GM12865 (cell line): ENCODE measurements around the gene ZDHHC5.

Source experiments
- DNase-seq: peaks from one replicate; pipeline ENCODE4 v3.0.0; 2010; ENCODE audit warnings: low read depth
- H3K4me3 ChIP-seq: 2 replicates; pipeline ENCODE4 v1.5.1; 2011; ENCODE audit warnings: mild to moderate bottlenecking, low read depth, low read length, control low read depth
- TF ChIP-seq, protein P1 (sequence below): IDR thresholded peaks from 2 replicates; pipeline ENCODE4 v1.5.1; 2011; ENCODE audit warnings: low read length, control low read depth, low read depth, inconsistent platforms; ENCODE audit not compliant: insufficient read depth; ENCODE audit errors: missing control alignments

Gene ZDHHC5

DNA sequence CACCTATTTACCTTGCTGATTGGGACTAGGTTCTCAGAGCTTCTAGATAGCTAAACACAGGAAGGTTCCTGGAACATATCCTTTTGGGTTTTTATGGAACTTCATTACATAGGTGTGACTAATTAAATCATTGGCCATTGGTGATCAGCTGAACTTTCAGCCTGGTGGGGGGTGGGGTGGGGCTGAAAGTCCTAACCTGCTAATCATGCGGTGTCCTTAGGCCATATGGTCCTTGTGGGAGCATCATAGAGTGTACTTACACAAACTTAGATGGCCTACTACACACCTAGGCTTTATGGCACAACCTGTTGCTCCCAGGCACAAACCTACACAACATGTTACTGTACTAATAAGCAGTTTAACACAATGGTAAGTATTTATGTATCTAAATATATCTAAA, 64.7 kb downstream of the ZDHHC5 start:
- no peak overlapping the region for H3K4me3 ChIP-seq
- TF ChIP-seq, protein P1, sequence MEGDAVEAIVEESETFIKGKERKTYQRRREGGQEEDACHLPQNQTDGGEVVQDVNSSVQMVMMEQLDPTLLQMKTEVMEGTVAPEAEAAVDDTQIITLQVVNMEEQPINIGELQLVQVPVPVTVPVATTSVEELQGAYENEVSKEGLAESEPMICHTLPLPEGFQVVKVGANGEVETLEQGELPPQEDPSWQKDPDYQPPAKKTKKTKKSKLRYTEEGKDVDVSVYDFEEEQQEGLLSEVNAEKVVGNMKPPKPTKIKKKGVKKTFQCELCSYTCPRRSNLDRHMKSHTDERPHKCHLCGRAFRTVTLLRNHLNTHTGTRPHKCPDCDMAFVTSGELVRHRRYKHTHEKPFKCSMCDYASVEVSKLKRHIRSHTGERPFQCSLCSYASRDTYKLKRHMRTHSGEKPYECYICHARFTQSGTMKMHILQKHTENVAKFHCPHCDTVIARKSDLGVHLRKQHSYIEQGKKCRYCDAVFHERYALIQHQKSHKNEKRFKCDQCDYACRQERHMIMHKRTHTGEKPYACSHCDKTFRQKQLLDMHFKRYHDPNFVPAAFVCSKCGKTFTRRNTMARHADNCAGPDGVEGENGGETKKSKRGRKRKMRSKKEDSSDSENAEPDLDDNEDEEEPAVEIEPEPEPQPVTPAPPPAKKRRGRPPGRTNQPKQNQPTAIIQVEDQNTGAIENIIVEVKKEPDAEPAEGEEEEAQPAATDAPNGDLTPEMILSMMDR: no peak
- no peak for DNase-seq

DNA sequence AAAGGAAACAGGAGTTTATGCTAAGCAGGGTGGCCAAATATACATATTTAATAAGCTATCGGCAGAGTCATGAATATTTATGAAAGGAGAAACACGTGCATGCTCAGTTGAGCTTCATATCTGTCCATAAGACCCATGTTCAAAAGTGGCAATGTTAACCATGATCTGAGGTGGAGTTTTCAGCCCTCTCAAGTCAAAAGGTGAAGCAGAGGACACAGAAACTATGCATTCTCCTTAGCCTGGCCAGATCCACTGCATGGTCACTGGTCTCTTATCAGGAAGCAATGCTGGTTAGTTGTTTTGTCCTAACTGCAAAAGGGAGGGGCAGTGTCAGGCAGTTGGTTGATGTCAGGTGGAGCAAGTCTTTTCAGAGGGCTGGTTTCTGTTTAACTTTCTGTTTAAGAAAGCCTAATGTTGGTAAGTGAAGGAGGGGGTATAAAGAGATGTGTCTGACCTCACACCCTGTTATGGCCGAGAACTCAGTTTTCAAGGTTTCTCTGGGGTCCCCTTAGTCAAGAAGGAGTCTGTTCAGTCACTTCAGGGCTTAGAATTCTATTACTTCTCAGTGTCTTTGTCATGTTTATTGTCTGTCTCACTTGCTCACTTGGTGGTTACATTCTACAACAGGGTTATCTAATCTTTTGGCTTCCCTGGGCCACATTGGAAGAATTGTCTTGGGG, 67.8 kb downstream of the ZDHHC5 start:
- no peak overlapping the region for H3K4me3 ChIP-seq
- peak; percentile 50 for DNase-seq
- TF ChIP-seq, protein P1: no peak

DNA sequence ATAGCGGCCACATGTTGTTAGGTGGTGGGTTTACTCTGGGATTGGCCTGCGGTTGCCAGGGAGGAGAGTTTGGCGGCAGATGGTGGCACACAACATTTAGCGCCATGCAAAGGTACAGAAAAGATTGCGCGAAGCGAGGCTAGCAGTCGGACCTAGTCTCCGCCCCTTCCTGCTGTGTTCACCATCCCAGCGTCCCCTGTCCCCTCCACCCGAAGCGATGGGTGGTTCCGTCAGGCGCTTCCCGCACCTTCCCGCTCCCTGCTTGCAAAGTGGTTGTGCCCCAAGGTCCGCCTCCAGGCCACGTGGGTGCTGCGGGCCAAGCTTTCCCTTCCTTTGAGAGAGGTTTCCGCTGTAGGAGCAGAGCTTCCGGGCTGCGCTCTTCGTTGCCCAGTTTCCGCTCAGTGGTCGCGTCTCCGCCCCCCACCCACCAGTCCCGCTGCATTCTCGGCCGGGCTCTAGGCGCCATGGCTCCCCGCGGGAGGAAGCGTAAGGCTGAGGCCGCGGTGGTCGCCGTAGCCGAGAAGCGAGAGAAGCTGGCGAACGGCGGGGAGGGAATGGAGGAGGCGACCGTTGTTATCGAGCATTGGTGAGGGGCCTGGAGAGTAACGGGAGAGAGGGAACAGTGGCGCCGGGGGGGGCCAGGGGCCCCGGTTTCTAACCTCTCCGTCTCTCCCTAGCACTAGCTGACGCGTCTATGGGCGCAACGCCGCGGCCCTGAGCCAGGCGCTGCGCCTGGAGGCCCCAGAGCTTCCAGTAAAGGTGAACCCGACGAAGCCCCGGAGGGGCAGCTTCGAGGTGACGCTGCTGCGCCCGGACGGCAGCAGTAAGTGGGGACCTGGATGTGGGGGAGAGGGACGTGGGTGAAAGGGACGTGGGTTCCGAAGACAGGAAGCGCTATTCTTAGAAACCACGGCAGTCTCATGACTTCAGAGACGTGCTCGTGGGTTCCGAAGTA, 73.5 kb downstream of the ZDHHC5 start, which contains the start of gene SELENOH:
TSS of gene SELENOH (plus strand) at position 360 of the 955 bp plus-strand sequence. CDS start at position 465, 105 bp downstream.
- peak; percentile 99 for DNase-seq
- peak within 1 kb of the TSS; percentile 82 for H3K4me3 ChIP-seq
- TF ChIP-seq, protein P1: no peak

DNA sequence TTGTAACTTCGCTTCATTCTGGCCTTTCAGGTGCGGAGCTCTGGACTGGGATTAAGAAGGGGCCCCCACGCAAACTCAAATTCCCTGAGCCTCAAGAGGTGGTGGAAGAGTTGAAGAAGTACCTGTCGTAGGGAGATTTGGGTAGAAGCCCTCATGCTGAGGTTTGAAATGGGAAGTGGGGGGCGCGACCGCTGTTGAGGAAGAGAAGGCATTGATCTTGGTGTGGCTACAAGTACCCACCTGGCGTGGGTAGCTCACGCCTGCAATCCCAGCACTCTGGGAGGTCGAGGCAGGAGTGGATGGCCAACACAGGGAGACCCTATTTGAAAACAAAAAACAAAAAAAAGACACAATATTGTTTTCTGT, 74.2 kb downstream of the ZDHHC5 start:
- TF ChIP-seq, protein P1: no peak
- peak overlapping the region; percentile 82 for H3K4me3 ChIP-seq
- no peak for DNase-seq

DNA sequence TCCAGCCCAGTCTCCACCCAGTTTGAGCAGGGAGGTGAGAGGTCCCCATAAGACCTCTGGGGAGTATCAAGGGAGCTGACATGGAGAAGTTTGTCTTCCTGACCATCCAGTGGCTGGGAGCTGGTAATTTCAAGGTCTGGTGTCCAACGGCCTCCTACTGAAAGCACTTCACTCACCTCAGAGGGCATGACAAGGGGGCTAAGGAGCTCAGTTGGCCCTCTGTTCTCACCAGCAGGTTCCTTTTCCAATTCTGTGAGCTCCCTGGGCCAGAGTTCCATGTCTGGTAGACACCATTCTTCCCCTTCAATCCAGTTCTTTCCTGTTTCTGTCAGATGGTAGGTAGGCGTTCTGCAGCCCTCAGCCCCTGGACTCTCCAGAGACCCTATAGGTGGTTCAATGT, 76.4 kb downstream of the ZDHHC5 start:
- TF ChIP-seq, protein P1: no peak
- no peak overlapping the region for H3K4me3 ChIP-seq
- no peak for DNase-seq

DNA sequence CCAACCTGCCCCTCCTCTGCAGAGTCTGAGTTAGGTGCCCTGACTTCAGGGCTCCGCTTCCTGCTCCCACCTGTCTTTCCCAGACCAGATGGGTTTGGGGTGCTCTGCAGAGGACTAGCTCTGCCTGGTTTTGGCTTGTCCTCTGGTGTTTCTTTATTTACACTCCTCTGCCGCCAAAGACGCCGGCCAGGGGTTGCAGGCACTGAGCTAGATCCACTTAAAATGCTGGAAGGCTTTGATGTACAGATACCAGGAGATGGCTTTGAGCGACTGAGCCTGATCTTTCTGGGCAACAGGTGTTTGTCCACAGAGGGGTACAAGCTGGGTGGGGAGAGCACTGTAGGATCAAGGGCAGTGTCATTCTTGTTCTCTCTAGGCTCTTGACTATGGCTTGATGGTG, 77.3 kb downstream of the ZDHHC5 start:
- H3K4me3 ChIP-seq: no peak overlapping the region
- DNase-seq: no peak
- TF ChIP-seq, protein P1: no peak

DNA sequence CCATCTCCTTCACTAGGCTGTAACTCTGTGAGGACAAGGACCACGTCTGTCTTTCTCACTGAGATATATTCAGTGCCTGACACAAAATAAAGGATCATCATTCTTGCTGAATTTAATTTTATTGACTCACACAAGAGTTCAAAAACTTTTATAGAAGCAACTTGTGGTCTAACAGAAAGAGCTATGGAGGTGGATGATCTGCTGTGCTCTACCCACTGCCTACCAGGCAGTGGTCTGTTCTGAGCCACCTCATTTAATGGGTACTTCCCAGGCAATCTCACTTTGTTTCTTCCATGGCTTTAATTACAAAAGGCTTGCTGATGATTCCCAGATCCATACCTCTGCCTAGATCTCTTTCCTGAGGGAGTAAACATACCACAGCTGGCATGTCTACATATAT, 79.0 kb downstream of the ZDHHC5 start:
- no peak overlapping the region for H3K4me3 ChIP-seq
- TF ChIP-seq, protein P1: no peak
- no peak for DNase-seq
